Testis (tissue), 3 donors: ENCODE measurements around the gene WFS1. TPM values are rescaled to one million over a fixed set of nuclear protein-coding genes. Genes with fewer than 3 reads are reported as not detected.

Experiments
- DNase-seq: peaks from one replicate; pipeline ENCODE4 v3.0.0-alpha.2; 2019
- H3K27ac ChIP-seq, 2 donors: fragments of 200-600 bp; sonication (generic); one replicate each; pipeline ENCODE4 v1.5.1; 2019
- H3K27me3 ChIP-seq: fragments of 200-600 bp; sonication (generic); one replicate; pipeline ENCODE4 v1.5.1; 2019
- H3K36me3 ChIP-seq: fragments of 200-600 bp; sonication (generic); one replicate; pipeline ENCODE4 v1.5.1; 2017; ENCODE audit warnings: low read depth; ENCODE audit errors: missing control alignments
- H3K4me1 ChIP-seq: fragments of 200-600 bp; sonication (generic); one replicate; pipeline ENCODE4 v1.5.1; 2019
- H3K4me3 ChIP-seq, 2 donors: fragments of 200-600 bp; sonication (generic); one replicate each; pipeline ENCODE4 v1.5.1; 2017 to 2019
- H3K9me3 ChIP-seq: fragments of 200-600 bp; sonication (generic); one replicate; pipeline ENCODE4 v1.5.1; 2017
- CTCF ChIP-seq, 3 experiments: fragments of 450-650 bp in 2 of 3; fragments of 200-600 bp in 1 of 3; sonication (generic) in 1 of 3; IDR thresholded peaks; one replicate each; pipeline ENCODE4 v1.5.1; 2016 to 2019; ENCODE audit warnings: antibody characterized with exemption in 3 of 3, mild to moderate bottlenecking in 2 of 3, moderate library complexity in 1 of 3
- POLR2A ChIP-seq: fragments of 450-650 bp; IDR thresholded peaks from one replicate; pipeline ENCODE4 v1.6.1; 2017; ENCODE audit warnings: antibody characterized with exemption, mild to moderate bottlenecking, moderate library complexity
- WGBS, 2 donors: methylation state at CpG; one replicate each; pipeline ENCODE4 v1.1.5; 2018; 5-methylcytosine and 5-hydroxymethylcytosine counted together
- intact Hi-C: fragments of 100-400 bp; cut with DNase I; formaldehyde crosslinking; loops from one replicate; pipeline ENCODE4 v1.15.1; 2023; ENCODE audit warnings: low total_unique reads
- polyA plus RNA-seq: library from polyadenylated mRNA; stranded (reverse); fragments of 350-450 nt; fragmentation: Illumina TruSeq; extraction: RNeasy Lipid Tissue Mini Kit (QIAGEN cat#74804); gene quantifications from one replicate; pipeline ENCODE4 v1.2.3, GENCODE V29; 2014; ENCODE audit warnings: low read depth, low replicate concordance; ENCODE audit not compliant: insufficient read depth
- total RNA-seq, 2 donors: library from RNA; depleted of rRNA; stranded (reverse); fragments of >200 nt; gene quantifications; one replicate each; pipeline ENCODE4 v1.2.3, GENCODE V29; 2016

The WFS1 gene
- total and polyA plus RNA-seq, 3 donors from 2014 or later, result 80.4 to 202 (median 124) TPM

- no peaks in the 10 kb centered on the region for H3K27me3 ChIP-seq
- no peak for DNase-seq
These were observed 81.0 kb downstream of the WFS1 start for GRCh38 chr4:6350646-6351045.

GRCh38 chr4:6351246-6352000 lies 81.8 kb downstream of the WFS1 start:
- Histone ChIP-seq H3K4me3 (no peak overlapping the region), H3K36me3 (no peaks in the 10 kb centered on the region), H3K4me1 (no peaks in the 10 kb centered on the region), H3K27ac (no peak overlapping the region), H3K27me3 (no peaks in the 10 kb centered on the region), H3K9me3 (no peaks in the 10 kb centered on the region)
- WGBS, 2 donors, result 95 to 97% methylated on average over 11 to 22 of the region's 22 CpGs
- intact Hi-C loops, result no loop called here
- DNase-seq, result no peak
- TF ChIP-seq POLR2A, result no peak

More at GRCh38 chr4:6350646-6351045, 81.0 kb downstream of the WFS1 start:
- TF ChIP-seq POLR2A, result no peak
- WGBS, 2 donors, result 76 to 90% methylated on average over 5 to 8 of the region's 8 CpGs
- Histone ChIP-seq H3K4me3 (no peak overlapping the region), H3K36me3 (no peaks in the 10 kb centered on the region), H3K9me3 (no peaks in the 10 kb centered on the region), H3K27ac (no peak overlapping the region), H3K4me1 (no peaks in the 10 kb centered on the region)
- intact Hi-C loops, result no loop called here

- Histone ChIP-seq H3K27ac (no peak overlapping the region), H3K4me3 (no peak overlapping the region), H3K27me3 (no peaks in the 10 kb centered on the region), H3K9me3 (no peaks in the 10 kb centered on the region), H3K36me3 (no peaks in the 10 kb centered on the region), H3K4me1 (no peaks in the 10 kb centered on the region)
- intact Hi-C loops, result no loop called here
- no peak for DNase-seq
- 84 to 88% methylated on average over 12 to 13 of the region's 13 CpGs for WGBS, 2 donors
- no peak for TF ChIP-seq POLR2A
- no peak for TF ChIP-seq CTCF (IDR thresholded peaks at IDR 0.05)
These were observed 82.5 kb downstream of the WFS1 start for GRCh38 chr4:6352031-6352692.

Other genes starting within 250 kb of the WFS1 start
- gene JAKMIP1, start 69.3 kb upstream of the WFS1 start, total RNA-seq, result 10 to 100 TPM; 15.2 to 18.1 TPM
- 10.7 TPM for gene JAKMIP1, start 69.3 kb upstream of the WFS1 start, polyA plus RNA-seq
- 10 to 100 TPM in 1 of 2 donors, 1 to 10 TPM in 1; 7.9 to 13.1 TPM for gene PPP2R2C, start 202.8 kb downstream of the WFS1 start, total RNA-seq
- 20.4 TPM for gene PPP2R2C, start 202.8 kb downstream of the WFS1 start, polyA plus RNA-seq